ENCODE results near the gene ADGRE3. TPM values are rescaled to one million over a fixed set of nuclear protein-coding genes. Genes with fewer than 3 reads are reported as not detected.
A peak's percentile ranks its signal among the peaks of the same experiment; 100 is the strongest.

The ADGRE3 gene
- total RNA-seq, 1 donor from 2014 or later = not detected

DNA sequence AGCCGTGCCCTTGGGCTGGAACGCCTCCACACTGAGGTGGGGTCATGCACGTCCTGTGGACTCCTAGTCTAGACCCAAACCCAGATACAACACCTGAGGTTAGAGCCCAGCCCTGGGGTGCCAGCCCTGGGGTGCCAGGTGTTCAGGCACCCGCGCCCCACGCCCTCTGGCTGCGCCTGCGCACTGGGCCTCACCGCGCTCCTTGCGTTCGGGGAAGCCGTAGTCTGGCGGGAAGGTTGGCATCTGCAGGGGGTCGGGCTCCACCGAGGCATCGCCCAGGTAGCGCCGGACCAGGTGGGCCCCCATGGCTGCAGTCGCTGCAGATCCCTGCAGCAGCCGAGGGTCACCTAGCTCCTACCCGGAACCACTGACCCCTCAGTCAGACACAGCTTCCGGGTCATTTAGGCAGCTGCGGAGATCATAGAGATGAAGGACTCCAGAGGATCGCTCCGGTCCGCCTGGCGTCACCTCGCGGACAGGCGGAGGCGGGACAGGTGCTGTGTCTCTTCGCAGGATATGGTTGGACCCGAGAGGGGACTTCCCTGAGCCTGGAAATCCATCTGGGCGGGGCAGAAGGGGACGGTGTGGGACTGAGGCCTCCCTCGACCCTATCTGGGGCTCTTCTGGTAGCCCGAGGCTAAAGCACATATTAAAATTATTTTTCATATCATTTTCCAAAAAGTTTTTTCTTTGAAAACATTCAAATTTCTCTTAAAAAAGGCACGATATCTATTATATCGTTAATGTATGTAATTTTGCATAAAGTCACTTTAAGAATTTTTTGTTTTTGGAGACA, 102.8 kb downstream of the ADGRE3 start, which contains the start of gene NDUFB7:
NDUFB7 (minus strand) TSS at position 372 of the 796 bp plus-strand sequence; CDS start at position 306, 66 bp downstream.
- H3K36me3 Mint-ChIP-seq (ENCODE audit: low read depth, unreplicated experiment) = peaks cover 7% of the 10 kb centered on the region
- Histone ChIP-seq H3K9ac (ENCODE audit: low read length) (peak within 1 kb of the TSS; percentile 90), H3K9me3 (ENCODE audit: insufficient read depth, low read depth, low read length) (no peaks in the 10 kb centered on the region), H3K79me2 (ENCODE audit: insufficient read depth, low read length) (peaks cover 32% of the 10 kb centered on the region), H3K27ac (ENCODE audit: low read depth, low read length) (peak within 1 kb of the TSS; percentile 58), H3K4me3 (ENCODE audit: insufficient read depth, low read depth, low read length) (peak within 1 kb of the TSS; percentile 87), H3K4me1 (ENCODE audit: insufficient read depth, low read length) (peaks cover 7% of the 10 kb centered on the region), H3K4me2 (ENCODE audit: low read length) (peak within 1 kb of the TSS; percentile 90), H3K36me3 (ENCODE audit: insufficient read depth, low read length) (peaks cover 2% of the 10 kb centered on the region), H3K27me3 (ENCODE audit: insufficient read depth, low read length) (no peaks in the 10 kb centered on the region), H2AFZ (ENCODE audit: low read depth, low read length) (peak within 1 kb of the TSS; percentile 91), H4K20me1 (ENCODE audit: insufficient read depth, low read length) (peaks cover 18% of the 10 kb centered on the region)
- H3K27me3 Mint-ChIP-seq (ENCODE audit: low read depth, unreplicated experiment) = no peaks in the 10 kb centered on the region
- DNase-seq (ENCODE audit: low read depth) (peak; percentile 91), FAIRE-seq (no peak)
- H3K9me3 Mint-ChIP-seq (ENCODE audit: unreplicated experiment) = no peaks in the 10 kb centered on the region
- H3K4me1 Mint-ChIP-seq (ENCODE audit: low read depth, unreplicated experiment) = peaks cover 2% of the 10 kb centered on the region
- peak within 1 kb of the TSS; percentile 80 for H3K27ac Mint-ChIP-seq (ENCODE audit: unreplicated experiment)
- TF ChIP-seq, protein P1, sequence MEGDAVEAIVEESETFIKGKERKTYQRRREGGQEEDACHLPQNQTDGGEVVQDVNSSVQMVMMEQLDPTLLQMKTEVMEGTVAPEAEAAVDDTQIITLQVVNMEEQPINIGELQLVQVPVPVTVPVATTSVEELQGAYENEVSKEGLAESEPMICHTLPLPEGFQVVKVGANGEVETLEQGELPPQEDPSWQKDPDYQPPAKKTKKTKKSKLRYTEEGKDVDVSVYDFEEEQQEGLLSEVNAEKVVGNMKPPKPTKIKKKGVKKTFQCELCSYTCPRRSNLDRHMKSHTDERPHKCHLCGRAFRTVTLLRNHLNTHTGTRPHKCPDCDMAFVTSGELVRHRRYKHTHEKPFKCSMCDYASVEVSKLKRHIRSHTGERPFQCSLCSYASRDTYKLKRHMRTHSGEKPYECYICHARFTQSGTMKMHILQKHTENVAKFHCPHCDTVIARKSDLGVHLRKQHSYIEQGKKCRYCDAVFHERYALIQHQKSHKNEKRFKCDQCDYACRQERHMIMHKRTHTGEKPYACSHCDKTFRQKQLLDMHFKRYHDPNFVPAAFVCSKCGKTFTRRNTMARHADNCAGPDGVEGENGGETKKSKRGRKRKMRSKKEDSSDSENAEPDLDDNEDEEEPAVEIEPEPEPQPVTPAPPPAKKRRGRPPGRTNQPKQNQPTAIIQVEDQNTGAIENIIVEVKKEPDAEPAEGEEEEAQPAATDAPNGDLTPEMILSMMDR (IDR thresholded peaks at IDR 0.05; ENCODE audit: insufficient read depth, low read depth, low read length) = peak; percentile 60
- TF ChIP-seq EZH2 (IDR thresholded peaks at IDR 0.05; ENCODE audit: insufficient read depth, low read length) = no peak
- peak within 1 kb of the TSS; percentile 96 for H3K4me3 Mint-ChIP-seq (ENCODE audit: unreplicated experiment)

DNA sequence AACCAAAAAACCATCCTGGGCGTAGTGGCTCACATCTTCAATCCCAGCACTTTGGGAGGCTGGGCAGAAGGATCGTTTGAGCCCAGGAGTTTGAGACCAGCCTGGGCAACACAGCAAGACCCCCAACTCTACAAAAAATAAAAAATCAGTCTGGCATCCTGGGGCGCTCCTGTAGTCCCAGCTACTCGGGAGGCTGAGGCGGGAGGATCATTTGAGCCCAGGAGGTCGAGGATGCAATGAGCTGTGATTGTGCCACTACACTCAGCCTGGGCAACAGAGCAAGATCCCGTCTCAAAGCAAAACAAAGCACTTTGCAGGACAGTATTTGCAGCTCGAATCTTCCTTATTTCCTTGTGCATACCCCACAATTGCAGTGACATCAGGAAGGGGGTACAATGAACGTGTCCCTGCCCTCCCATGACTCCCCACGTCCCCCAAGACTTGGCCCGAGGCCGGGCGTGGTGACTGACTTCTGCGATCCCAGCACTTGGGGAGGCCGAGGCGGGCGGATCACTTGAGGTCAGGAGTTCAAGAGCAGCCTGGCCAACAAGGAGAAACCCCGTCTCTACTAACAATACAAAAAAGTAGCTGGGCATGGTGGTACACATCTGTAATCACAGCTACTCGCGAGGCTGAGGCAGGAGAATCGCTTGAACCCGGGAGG, 103.6 kb downstream of the ADGRE3 start:
- DNase-seq (ENCODE audit: low read depth) (no peak), FAIRE-seq (no peak)
- Histone ChIP-seq H3K9ac (ENCODE audit: low read length) (peak overlapping the region; percentile 90), H2AFZ (ENCODE audit: low read depth, low read length) (peak overlapping the region; percentile 91), H3K27me3 (ENCODE audit: insufficient read depth, low read length) (no peaks in the 10 kb centered on the region), H3K4me2 (ENCODE audit: low read length) (peak overlapping the region; percentile 90), H3K27ac (ENCODE audit: low read depth, low read length) (peak overlapping the region; percentile 58), H3K9me3 (ENCODE audit: insufficient read depth, low read depth, low read length) (no peaks in the 10 kb centered on the region), H4K20me1 (ENCODE audit: insufficient read depth, low read length) (peaks cover 18% of the 10 kb centered on the region), H3K36me3 (ENCODE audit: insufficient read depth, low read length) (peaks cover 2% of the 10 kb centered on the region), H3K4me3 (ENCODE audit: insufficient read depth, low read depth, low read length) (peak overlapping the region; percentile 87), H3K4me1 (ENCODE audit: insufficient read depth, low read length) (peaks cover 7% of the 10 kb centered on the region), H3K79me2 (ENCODE audit: insufficient read depth, low read length) (peaks cover 32% of the 10 kb centered on the region)
- Mint-ChIP-seq H3K27ac (ENCODE audit: unreplicated experiment) (no peak overlapping the region), H3K4me3 (ENCODE audit: unreplicated experiment) (peak overlapping the region; percentile 96), H3K27me3 (ENCODE audit: low read depth, unreplicated experiment) (no peaks in the 10 kb centered on the region), H3K36me3 (ENCODE audit: low read depth, unreplicated experiment) (peaks cover 7% of the 10 kb centered on the region), H3K4me1 (ENCODE audit: low read depth, unreplicated experiment) (peaks cover 2% of the 10 kb centered on the region), H3K9me3 (ENCODE audit: unreplicated experiment) (no peaks in the 10 kb centered on the region)
- TF ChIP-seq, protein P1 (IDR thresholded peaks at IDR 0.05; ENCODE audit: insufficient read depth, low read depth, low read length) = no peak
- TF ChIP-seq EZH2 (IDR thresholded peaks at IDR 0.05; ENCODE audit: insufficient read depth, low read length) = no peak

Other genes with a start within 250 kb of the ADGRE3 start
- 59.2 and 68.3 TPM in 2 replicates for gene PKN1, start 241.5 kb downstream of the ADGRE3 start, total RNA-seq
- 0.41 and 0.91 TPM in 2 replicates for gene PTGER1, start 199.5 kb downstream of the ADGRE3 start, total RNA-seq
- gene GIPC1, start 178.7 kb downstream of the ADGRE3 start, total RNA-seq = 145 and 169 TPM in 2 replicates
- 100 and 105 TPM in 2 replicates for gene DNAJB1, start 156.4 kb downstream of the ADGRE3 start, total RNA-seq
- 106 and 110 TPM in 2 replicates for gene TECR, start 145.2 kb downstream of the ADGRE3 start, total RNA-seq
- gene NDUFB7, start 102.8 kb downstream of the ADGRE3 start, total RNA-seq = 153 and 161 TPM in 2 replicates
- gene CLEC17A, start 91.8 kb downstream of the ADGRE3 start, total RNA-seq = 0.09 TPM in 1 of 2 replicates, not detected in the other
- 10.4 and 13.5 TPM in 2 replicates for gene ZNF333, start 15.2 kb upstream of the ADGRE3 start, total RNA-seq
- gene ADGRE2, start 103.7 kb upstream of the ADGRE3 start, total RNA-seq = 0.12 and 0.34 TPM in 2 replicates
- gene OR7A5, start 160.3 kb upstream of the ADGRE3 start, total RNA-seq = not detected in 2 replicates
- not detected in 2 replicates for gene OR7C1, start 160.3 kb upstream of the ADGRE3 start, total RNA-seq
- gene OR7A10, start 174.1 kb upstream of the ADGRE3 start, total RNA-seq = not detected in 2 replicates
- gene OR7A17, start 211.3 kb upstream of the ADGRE3 start, total RNA-seq = not detected in 2 replicates